Measurements from ENCODE around the gene OSTN. TPM values are rescaled to one million over a fixed set of nuclear protein-coding genes. Genes with fewer than 3 reads are reported as not detected.
"Not testable (repeated sequence)": the region's sequence is repeated elsewhere in the genome, so short reads cannot be mapped to it uniquely, and the experiment has no call there.

The OSTN gene
- total RNA-seq = under 0.01 TPM

GRCh38 chr3:191198932-191199331, at the start of gene OSTN:
TSS of gene OSTN (plus strand) at chr3:191199241. CDS start at chr3:191212533, 13,292 bp downstream.
- no peaks in the 10 kb centered on the region for H3K9me3 ChIP-seq (ENCODE audit: low read depth, low read length)
- H3K4me3 ChIP-seq (ENCODE audit: low read length) = no peak within 1 kb of the TSS
- no peaks in the 10 kb centered on the region for H3K4me1 ChIP-seq (ENCODE audit: insufficient read depth, low read length)
- H3K27me3 ChIP-seq (ENCODE audit: insufficient read depth, low read length) = no peaks in the 10 kb centered on the region

- Histone ChIP-seq H3K4me3 (ENCODE audit: low read length) (no peak overlapping the region), H3K27me3 (ENCODE audit: insufficient read depth, low read length) (no peaks in the 10 kb centered on the region), H3K4me1 (ENCODE audit: insufficient read depth, low read length) (no peaks in the 10 kb centered on the region), H3K9me3 (ENCODE audit: low read depth, low read length) (peaks cover 16% of the 10 kb centered on the region)
Measured at GRCh38 chr3:191151653-191152052, 47.4 kb upstream of the OSTN start.

GRCh38 chr3:191154827-191155226, 44.2 kb upstream of the OSTN start:
- Histone ChIP-seq H3K4me1 (ENCODE audit: insufficient read depth, low read length) (no peaks in the 10 kb centered on the region), H3K4me3 (ENCODE audit: low read length) (no peak overlapping the region), H3K9me3 (ENCODE audit: low read depth, low read length) (peaks cover 16% of the 10 kb centered on the region), H3K27me3 (ENCODE audit: insufficient read depth, low read length) (no peaks in the 10 kb centered on the region)

- no peaks in the 10 kb centered on the region for H3K27me3 ChIP-seq (ENCODE audit: insufficient read depth, low read length)
- no peaks in the 10 kb centered on the region for H3K4me1 ChIP-seq (ENCODE audit: insufficient read depth, low read length)
- H3K9me3 ChIP-seq (ENCODE audit: low read depth, low read length) = peaks cover 20% of the 10 kb centered on the region
- H3K4me3 ChIP-seq (ENCODE audit: low read length) = no peak overlapping the region
Measured at GRCh38 chr3:191158247-191158646, 40.8 kb upstream of the OSTN start.

- no peaks in the 10 kb centered on the region for H3K27me3 ChIP-seq (ENCODE audit: insufficient read depth, low read length)
- peaks cover 21% of the 10 kb centered on the region for H3K9me3 ChIP-seq (ENCODE audit: low read depth, low read length)
- no peak overlapping the region for H3K4me3 ChIP-seq (ENCODE audit: low read length)
Measured at GRCh38 chr3:191158815-191159214, 40.2 kb upstream of the OSTN start.

GRCh38 chr3:191165802-191166201, 33.2 kb upstream of the OSTN start:
- peaks cover 5% of the 10 kb centered on the region for H3K9me3 ChIP-seq (ENCODE audit: low read depth, low read length)
- no peaks in the 10 kb centered on the region for H3K27me3 ChIP-seq (ENCODE audit: insufficient read depth, low read length)
- no peak overlapping the region for H3K4me3 ChIP-seq (ENCODE audit: low read length)
- H3K4me1 ChIP-seq (ENCODE audit: insufficient read depth, low read length) = no peaks in the 10 kb centered on the region

More at GRCh38 chr3:191158815-191159214, 40.2 kb upstream of the OSTN start:
- no peaks in the 10 kb centered on the region for H3K4me1 ChIP-seq (ENCODE audit: insufficient read depth, low read length)

GRCh38 chr3:191166368-191166767, 32.7 kb upstream of the OSTN start:
- H3K9me3 ChIP-seq (ENCODE audit: low read depth, low read length) = peaks cover 5% of the 10 kb centered on the region
- no peaks in the 10 kb centered on the region for H3K27me3 ChIP-seq (ENCODE audit: insufficient read depth, low read length)
- no peak overlapping the region for H3K4me3 ChIP-seq (ENCODE audit: low read length)
- H3K4me1 ChIP-seq (ENCODE audit: insufficient read depth, low read length) = no peaks in the 10 kb centered on the region

- H3K4me1 ChIP-seq (ENCODE audit: insufficient read depth, low read length) = no peaks in the 10 kb centered on the region
- H3K27me3 ChIP-seq (ENCODE audit: insufficient read depth, low read length) = no peaks in the 10 kb centered on the region
- H3K4me3 ChIP-seq (ENCODE audit: low read length) = no peak overlapping the region
- no peaks in the 10 kb centered on the region for H3K9me3 ChIP-seq (ENCODE audit: low read depth, low read length)
Measured at GRCh38 chr3:191169566-191169965, 29.5 kb upstream of the OSTN start.

- Histone ChIP-seq H3K27me3 (ENCODE audit: insufficient read depth, low read length) (peaks cover under 1% of the 10 kb centered on the region), H3K9me3 (ENCODE audit: low read depth, low read length) (no peaks in the 10 kb centered on the region), H3K4me3 (ENCODE audit: low read length) (no peak overlapping the region), H3K4me1 (ENCODE audit: insufficient read depth, low read length) (no peaks in the 10 kb centered on the region)
Measured at GRCh38 chr3:191170097-191170496, 28.9 kb upstream of the OSTN start.

- Histone ChIP-seq H3K4me1 (ENCODE audit: insufficient read depth, low read length) (no peaks in the 10 kb centered on the region), H3K27me3 (ENCODE audit: insufficient read depth, low read length) (peaks cover 2% of the 10 kb centered on the region), H3K9me3 (ENCODE audit: low read depth, low read length) (no peaks in the 10 kb centered on the region), H3K4me3 (ENCODE audit: low read length) (no peak overlapping the region)
Measured at GRCh38 chr3:191175102-191175501, 23.9 kb upstream of the OSTN start.

- Histone ChIP-seq H3K27me3 (ENCODE audit: insufficient read depth, low read length) (peaks cover 2% of the 10 kb centered on the region), H3K9me3 (ENCODE audit: low read depth, low read length) (no peaks in the 10 kb centered on the region), H3K4me1 (ENCODE audit: insufficient read depth, low read length) (no peaks in the 10 kb centered on the region), H3K4me3 (ENCODE audit: low read length) (no peak overlapping the region)
Measured at GRCh38 chr3:191176038-191176785, 22.8 kb upstream of the OSTN start.

- not testable (repeated sequence) for H3K9me3 ChIP-seq (ENCODE audit: low read depth, low read length); H3K4me3 ChIP-seq (ENCODE audit: low read length); H3K4me1 ChIP-seq (ENCODE audit: insufficient read depth, low read length); H3K27me3 ChIP-seq (ENCODE audit: insufficient read depth, low read length)
Measured at GRCh38 chr3:191185382-191185781, 13.7 kb upstream of the OSTN start.

GRCh38 chr3:191188246-191188645, 10.8 kb upstream of the OSTN start:
- H3K27me3 ChIP-seq (ENCODE audit: insufficient read depth, low read length); H3K9me3 ChIP-seq (ENCODE audit: low read depth, low read length); H3K4me1 ChIP-seq (ENCODE audit: insufficient read depth, low read length); H3K4me3 ChIP-seq (ENCODE audit: low read length): not testable (repeated sequence)

- not testable (repeated sequence) for H3K4me1 ChIP-seq (ENCODE audit: insufficient read depth, low read length); H3K9me3 ChIP-seq (ENCODE audit: low read depth, low read length); H3K4me3 ChIP-seq (ENCODE audit: low read length); H3K27me3 ChIP-seq (ENCODE audit: insufficient read depth, low read length)
Measured at GRCh38 chr3:191192270-191192669, 6.8 kb upstream of the OSTN start.

- no peaks in the 10 kb centered on the region for H3K9me3 ChIP-seq (ENCODE audit: low read depth, low read length)
- no peaks in the 10 kb centered on the region for H3K27me3 ChIP-seq (ENCODE audit: insufficient read depth, low read length)
- no peak overlapping the region for H3K4me3 ChIP-seq (ENCODE audit: low read length)
- no peaks in the 10 kb centered on the region for H3K4me1 ChIP-seq (ENCODE audit: insufficient read depth, low read length)
Measured at GRCh38 chr3:191192941-191193340, 6.1 kb upstream of the OSTN start.

GRCh38 chr3:191197761-191198306, 1.2 kb upstream of the OSTN start:
- Histone ChIP-seq H3K9me3 (ENCODE audit: low read depth, low read length) (no peaks in the 10 kb centered on the region), H3K27me3 (ENCODE audit: insufficient read depth, low read length) (no peaks in the 10 kb centered on the region), H3K4me1 (ENCODE audit: insufficient read depth, low read length) (no peaks in the 10 kb centered on the region), H3K4me3 (ENCODE audit: low read length) (no peak overlapping the region)

All from mononuclear cell (primary cell).